GM12892 (cell line): ENCODE data around the gene ABHD15.

Experiments used
- POLR2A ChIP-seq: IDR thresholded peaks from 2 replicates; pipeline ENCODE4 v1.6.1; 2011; ENCODE audit warnings: low read depth, low read length, control low read depth
- POLR2AphosphoS5 ChIP-seq: IDR thresholded peaks from 2 replicates; pipeline ENCODE4 v1.6.1; 2011; ENCODE audit warnings: low read depth, low read length, control low read depth
- TAF1 ChIP-seq: IDR thresholded peaks from 2 replicates; pipeline ENCODE4 v1.6.1; 2011; ENCODE audit warnings: low read depth, mild to moderate bottlenecking, control low read depth, low read length, borderline replicate concordance

- TF ChIP-seq POLR2A: no peak
- TF ChIP-seq TAF1: no peak
- TF ChIP-seq POLR2AphosphoS5: no peak
Measured at GRCh38 chr17:29595107-29595942, 28.5 kb upstream of the ABHD15 start.
